Activated naive CD4-positive, alpha-beta T cell treated with anti-CD3 and anti-CD28 coated beads for 36 hours (primary cell): ENCODE data around the gene CCDC9B. TPM values are rescaled to one million over a fixed set of nuclear protein-coding genes. Genes with fewer than 3 reads are reported as not detected.

ENCODE experiments used
- CTCF ChIA-PET: fragments of 350-600 bp; sonication (Branson Sonifier 250); formaldehyde crosslinking; loops from one replicate; lab custom pipeline; 2021; ENCODE audit warnings: antibody characterized with exemption; lab: Charles Lee
- DNase-seq: peaks from one replicate; pipeline ENCODE4 v3.0.0-alpha.2; 2020
- H3K27ac Mint-ChIP-seq: one replicate; pipeline ENCODE4 v1.8.0; 2021; ENCODE audit warnings: mild to moderate bottlenecking, mixed read lengths
- H3K27me3 Mint-ChIP-seq: one replicate; pipeline ENCODE4 v1.8.0; 2021; ENCODE audit warnings: low read depth, mixed read lengths
- H3K36me3 Mint-ChIP-seq: one replicate; pipeline ENCODE4 v1.8.0; 2021; ENCODE audit warnings: low read depth, mixed read lengths
- H3K4me1 Mint-ChIP-seq: one replicate; pipeline ENCODE4 v1.8.0; 2021; ENCODE audit warnings: low read depth, mixed read lengths
- H3K4me3 Mint-ChIP-seq: one replicate; pipeline ENCODE4 v1.8.0; 2021; ENCODE audit warnings: mild to moderate bottlenecking, moderate library complexity, mixed read lengths
- H3K9me3 Mint-ChIP-seq: one replicate; pipeline ENCODE4 v1.8.0; 2021; ENCODE audit warnings: mixed read lengths
- intact Hi-C: fragments of 100-400 bp; cut with micrococcal nuclease; formaldehyde crosslinking; loops from one replicate; pipeline ENCODE4 v1.15.1; 2023
- total RNA-seq, 2 experiments: library from RNA; stranded (reverse); gene quantifications; one replicate each; pipeline ENCODE4 v1.2.3, GENCODE V29; 2021

The CCDC9B gene
- total RNA-seq, 2 experiments from 2014 or later: 1.9 to 2.2 TPM

- intact Hi-C loops: no loop called here
- no peaks in the 10 kb centered on the region for H3K27me3 Mint-ChIP-seq
- no peak overlapping the region for H3K27ac Mint-ChIP-seq
- H3K36me3 Mint-ChIP-seq: peaks cover 2% of the 10 kb centered on the region
- CTCF ChIA-PET: interaction anchor here (0.8 to 17.8 kb wide), 8 partner anchors 8 to 95 kb away, joined by 4 to 448 read pairs (median 28); partner anchors contain the start of genes CCDC9B and INAFM2
- no peaks in the 10 kb centered on the region for H3K9me3 Mint-ChIP-seq
- H3K4me3 Mint-ChIP-seq: no peak overlapping the region
- DNase-seq: no peak
- H3K4me1 Mint-ChIP-seq: peaks cover 25% of the 10 kb centered on the region
Measured at GRCh38 chr15:40312370-40313158, 28.2 kb downstream of the CCDC9B start.

- no peaks in the 10 kb centered on the region for H3K9me3 Mint-ChIP-seq
- no peak for DNase-seq
- CTCF ChIA-PET: interaction anchor here (0.7 to 17.8 kb wide), 13 partner anchors 9 to 266 kb away, joined by 3 to 448 read pairs (median 6); partner anchors contain the start of genes CCDC9B and INAFM2
- H3K27me3 Mint-ChIP-seq: no peaks in the 10 kb centered on the region
- intact Hi-C loops: loop anchor here (1.0 kb wide), 1 partner anchor 32 kb away; no protein-coding TSS in a partner anchor
- no peak overlapping the region for H3K27ac Mint-ChIP-seq
- H3K36me3 Mint-ChIP-seq: peaks cover 2% of the 10 kb centered on the region
- H3K4me3 Mint-ChIP-seq: no peak overlapping the region
- peaks cover 33% of the 10 kb centered on the region for H3K4me1 Mint-ChIP-seq
Measured at GRCh38 chr15:40310993-40311392, 29.7 kb downstream of the CCDC9B start.

DNA sequence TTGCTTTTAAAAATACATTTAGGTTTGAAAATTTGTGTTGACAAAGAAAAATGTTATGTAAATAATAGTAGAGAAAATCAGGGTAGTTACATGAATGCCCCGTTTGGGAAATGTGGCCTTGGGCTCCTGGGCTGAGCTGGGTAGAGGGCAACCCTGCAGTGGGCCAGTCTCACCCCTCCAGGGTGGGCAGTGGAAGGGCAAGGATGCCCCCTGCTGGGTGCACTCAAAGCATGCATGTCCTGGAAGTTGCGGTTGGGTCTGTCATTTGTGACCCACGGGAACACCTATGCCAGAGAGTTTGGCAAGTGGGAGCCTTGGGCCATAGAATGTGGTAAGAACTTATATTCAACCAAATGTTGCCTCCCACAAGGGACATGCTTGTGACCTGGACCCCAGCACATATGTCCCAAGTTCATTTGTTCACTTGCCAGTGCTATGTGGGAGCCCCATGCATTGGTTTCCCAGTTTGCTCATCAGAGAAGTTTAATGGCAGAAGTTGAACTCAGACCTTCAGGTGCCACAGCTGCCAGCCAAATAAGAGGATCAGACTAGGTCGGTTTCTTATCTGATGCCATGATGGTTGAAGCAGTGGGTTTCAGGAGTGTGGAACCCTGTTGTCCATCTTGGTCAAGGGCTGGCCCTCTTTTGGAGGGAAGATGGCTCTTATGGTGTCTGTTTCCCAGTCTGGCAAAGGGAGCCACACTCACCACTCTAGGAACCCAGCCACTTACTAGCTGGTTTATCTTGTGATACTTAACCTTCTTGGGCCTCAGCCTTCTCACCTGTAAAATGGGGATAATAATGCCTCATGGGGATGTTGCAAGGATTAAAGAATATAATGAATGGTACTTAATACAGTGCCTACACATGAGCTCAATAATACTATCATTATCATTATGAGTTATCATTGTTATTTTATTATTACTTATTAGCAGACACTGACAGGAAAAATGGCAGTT is 30.5 kb downstream of the CCDC9B start:
- H3K4me3 Mint-ChIP-seq: peak overlapping the region; percentile 97
- H3K36me3 Mint-ChIP-seq: peaks cover 2% of the 10 kb centered on the region
- peaks cover 35% of the 10 kb centered on the region for H3K4me1 Mint-ChIP-seq
- peak; percentile 85 for DNase-seq
- CTCF ChIA-PET: interaction anchor here (0.7 to 17.8 kb wide), 25 partner anchors 8 to 270 kb away, joined by 3 to 448 read pairs (median 4); partner anchors contain the start of genes ANKRD63, CCDC9B and INAFM2
- no peaks in the 10 kb centered on the region for H3K9me3 Mint-ChIP-seq
- no peaks in the 10 kb centered on the region for H3K27me3 Mint-ChIP-seq
- intact Hi-C loops: loop anchor here (1.0 kb wide), 1 partner anchor 31 kb away; no protein-coding TSS in a partner anchor
- H3K27ac Mint-ChIP-seq: peak overlapping the region; percentile 51

GRCh38 chr15:40309344-40309862 is 31.3 kb downstream of the CCDC9B start:
- Mint-ChIP-seq H3K4me1 (peaks cover 39% of the 10 kb centered on the region), H3K36me3 (peaks cover 2% of the 10 kb centered on the region), H3K27me3 (no peaks in the 10 kb centered on the region), H3K9me3 (no peaks in the 10 kb centered on the region), H3K27ac (peak overlapping the region; percentile 96), H3K4me3 (peak overlapping the region; percentile 97)
- CTCF ChIA-PET: interaction anchor here (0.8 to 17.8 kb wide), 19 partner anchors 8 to 270 kb away, joined by 3 to 448 read pairs (median 6); partner anchors contain the start of genes ANKRD63, CCDC9B and INAFM2
- intact Hi-C loops: loop anchor here (5.0 kb wide), 2 partner anchors 33 to 48 kb away; partner anchors contain the start of genes CCDC9B and DISP2
- DNase-seq: no peak

DNA sequence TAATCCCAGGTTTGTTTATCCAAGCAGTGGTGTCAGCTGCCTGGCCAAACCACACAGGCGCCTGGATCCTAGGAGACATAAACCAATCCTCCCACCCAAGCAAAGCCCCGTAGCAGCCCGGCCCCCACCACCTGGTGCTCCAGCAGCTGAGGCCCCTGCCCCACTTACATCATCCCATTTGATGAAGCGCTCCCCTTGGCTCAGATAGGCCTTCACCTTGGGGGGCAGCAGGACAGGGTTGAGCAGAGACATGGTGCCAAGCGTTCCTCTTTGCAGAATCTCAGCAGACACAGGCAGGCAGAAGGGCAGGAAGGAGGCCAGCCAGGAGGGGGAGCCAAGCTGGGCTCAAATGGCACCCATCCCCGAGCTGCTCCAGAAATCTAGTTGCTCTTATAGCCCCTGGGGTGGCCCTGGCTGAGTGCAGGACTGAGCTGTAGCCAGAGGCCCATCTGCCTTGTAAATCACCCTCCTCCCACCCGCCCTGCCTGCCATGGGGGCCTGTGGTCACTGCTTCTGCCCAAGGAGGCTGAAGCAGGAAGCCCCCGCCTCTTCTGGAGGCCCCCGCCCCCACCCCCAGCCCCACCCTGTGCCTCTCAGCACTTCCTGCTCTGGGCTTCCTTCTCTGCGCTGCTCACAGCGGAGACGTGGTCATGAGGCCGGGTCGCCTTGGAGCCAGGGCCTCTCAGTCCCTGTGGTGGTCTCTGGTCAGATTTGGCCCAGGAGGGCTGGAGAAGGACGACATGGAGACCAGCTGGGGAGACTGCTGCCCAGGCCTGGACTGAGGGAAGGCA is 33.1 kb downstream of the CCDC9B start, which contains the start of gene PLCB2:
Gene PLCB2, minus strand, starts transcription at position 515 of the 791 bp plus-strand sequence. Its CDS starts 263 bp downstream, at position 252.
- peaks cover 7% of the 10 kb centered on the region for H3K36me3 Mint-ChIP-seq
- peak within 1 kb of the TSS; percentile 96 for H3K27ac Mint-ChIP-seq
- intact Hi-C loops: loop anchor here (1.0 to 5.0 kb wide), 5 partner anchors 16 to 525 kb away; partner anchors contain the start of genes CCDC9B, DISP2, FSIP1 and INAFM2
- CTCF ChIA-PET: interaction anchor here (0.6 to 17.8 kb wide), 21 partner anchors 13 to 395 kb away, joined by 3 to 448 read pairs (median 3); partner anchors contain the start of genes ANKRD63, CCDC9B and INAFM2
- H3K4me3 Mint-ChIP-seq: peak within 1 kb of the TSS; percentile 97
- H3K9me3 Mint-ChIP-seq: no peaks in the 10 kb centered on the region
- H3K4me1 Mint-ChIP-seq: peaks cover 29% of the 10 kb centered on the region
- peak; percentile 77 for DNase-seq
- H3K27me3 Mint-ChIP-seq: no peaks in the 10 kb centered on the region

- peak; percentile 44 for DNase-seq
- intact Hi-C loops: loop anchor here (1.0 to 5.0 kb wide), 3 partner anchors 16 to 50 kb away; partner anchors contain the start of genes CCDC9B, DISP2 and INAFM2
- Mint-ChIP-seq H3K27ac (peak overlapping the region; percentile 96), H3K4me1 (peaks cover 28% of the 10 kb centered on the region), H3K4me3 (peak overlapping the region; percentile 97), H3K36me3 (peaks cover 7% of the 10 kb centered on the region), H3K27me3 (no peaks in the 10 kb centered on the region), H3K9me3 (no peaks in the 10 kb centered on the region)
- CTCF ChIA-PET: interaction anchor here (0.6 to 17.8 kb wide), 17 partner anchors 13 to 287 kb away, joined by 3 to 448 read pairs (median 4); partner anchors contain the start of genes CCDC9B and INAFM2
Measured at GRCh38 chr15:40306908-40307307, 33.8 kb downstream of the CCDC9B start.

- CTCF ChIA-PET: interaction anchor here (0.6 to 17.8 kb wide), 12 partner anchors 14 to 286 kb away, joined by 3 to 448 read pairs (median 6); partner anchors contain the start of genes CCDC9B and INAFM2
- peak overlapping the region; percentile 97 for H3K4me3 Mint-ChIP-seq
- peak overlapping the region; percentile 96 for H3K27ac Mint-ChIP-seq
- no peak for DNase-seq
- intact Hi-C loops: loop anchor here (5.0 kb wide), 2 partner anchors 36 to 51 kb away; partner anchors contain the start of genes CCDC9B and DISP2
- no peaks in the 10 kb centered on the region for H3K9me3 Mint-ChIP-seq
- no peaks in the 10 kb centered on the region for H3K27me3 Mint-ChIP-seq
- peaks cover 11% of the 10 kb centered on the region for H3K36me3 Mint-ChIP-seq
- peaks cover 28% of the 10 kb centered on the region for H3K4me1 Mint-ChIP-seq
Measured at GRCh38 chr15:40306371-40306770, 34.4 kb downstream of the CCDC9B start.

DNA sequence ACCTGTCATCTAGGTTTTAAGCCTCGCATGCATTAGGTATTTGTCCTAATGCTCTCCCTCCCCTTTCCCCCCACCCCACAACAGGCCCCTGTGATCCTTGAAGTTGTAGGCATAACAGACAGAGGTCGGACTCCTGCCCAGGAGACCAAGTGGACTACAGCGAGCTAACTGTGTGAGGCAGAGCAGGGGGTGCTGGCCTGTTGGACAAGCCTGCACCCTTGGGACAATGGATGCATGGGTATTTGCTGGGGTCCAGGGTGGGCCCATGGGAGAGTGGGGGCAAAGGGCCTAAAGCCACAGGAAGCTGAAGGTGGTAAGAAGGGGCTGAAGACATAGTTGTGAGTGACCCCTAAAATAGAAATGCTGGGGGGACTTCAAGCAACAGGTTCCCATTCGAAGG is 35.5 kb downstream of the CCDC9B start:
- Mint-ChIP-seq H3K4me1 (peaks cover 28% of the 10 kb centered on the region), H3K27ac (no peak overlapping the region), H3K27me3 (no peaks in the 10 kb centered on the region), H3K4me3 (no peak overlapping the region), H3K9me3 (peaks cover 2% of the 10 kb centered on the region), H3K36me3 (peaks cover 19% of the 10 kb centered on the region)
- intact Hi-C loops: loop anchor here (5.0 kb wide), 2 partner anchors 37 to 52 kb away; partner anchors contain the start of genes CCDC9B and DISP2
- CTCF ChIA-PET: interaction anchor here (1.0 to 16.7 kb wide), 3 partner anchors 16 to 32 kb away, joined by 3 to 365 read pairs (median 3); no protein-coding TSS in a partner anchor
- no peak for DNase-seq

DNA sequence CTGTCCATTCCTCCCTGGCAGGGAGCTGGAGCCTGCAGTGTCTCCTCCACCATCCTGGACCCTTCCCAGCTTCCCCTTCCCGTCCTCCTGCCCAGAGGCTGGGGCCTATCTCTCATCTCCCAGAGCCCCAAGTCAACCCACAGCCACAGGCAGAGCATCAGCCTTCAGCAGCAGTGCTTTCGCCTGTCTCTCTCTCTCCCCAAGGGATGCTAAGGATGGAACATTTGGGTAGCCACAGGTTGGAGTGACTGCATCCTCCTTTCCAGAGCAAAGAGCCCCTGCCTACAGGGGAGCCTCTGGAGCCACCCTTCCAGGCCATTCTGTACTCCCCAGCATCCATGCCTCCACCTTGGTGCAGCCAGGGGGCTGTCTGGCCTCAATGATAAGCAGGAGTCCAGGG is 37.2 kb downstream of the CCDC9B start:
- CTCF ChIA-PET: interaction anchor here (0.7 to 16.7 kb wide), 4 partner anchors 8 to 29 kb away, joined by 3 to 365 read pairs (median 9); partner anchors contain the start of gene ANKRD63
- intact Hi-C loops: no loop called here
- DNase-seq: no peak
- H3K4me3 Mint-ChIP-seq: no peak overlapping the region
- peaks cover 14% of the 10 kb centered on the region for H3K4me1 Mint-ChIP-seq
- no peak overlapping the region for H3K27ac Mint-ChIP-seq
- peaks cover 29% of the 10 kb centered on the region for H3K36me3 Mint-ChIP-seq
- peaks cover 2% of the 10 kb centered on the region for H3K9me3 Mint-ChIP-seq
- H3K27me3 Mint-ChIP-seq: no peaks in the 10 kb centered on the region

GRCh38 chr15:40302981-40303380 is 37.8 kb downstream of the CCDC9B start:
- peaks cover 29% of the 10 kb centered on the region for H3K36me3 Mint-ChIP-seq

More at GRCh38 chr15:40302981-40303380, 37.8 kb downstream of the CCDC9B start:
- no peak for DNase-seq
- CTCF ChIA-PET: interaction anchor here (3.2 to 16.7 kb wide), 2 partner anchors 8 to 28 kb away, joined by 15 to 365 read pairs; no protein-coding TSS in a partner anchor
- Mint-ChIP-seq H3K27me3 (no peaks in the 10 kb centered on the region), H3K27ac (no peak overlapping the region), H3K9me3 (peaks cover 2% of the 10 kb centered on the region), H3K4me3 (no peak overlapping the region), H3K4me1 (peaks cover 14% of the 10 kb centered on the region)
- intact Hi-C loops: no loop called here
